ENCODE data around the gene LYPD6.

The LYPD6 gene

DNA sequence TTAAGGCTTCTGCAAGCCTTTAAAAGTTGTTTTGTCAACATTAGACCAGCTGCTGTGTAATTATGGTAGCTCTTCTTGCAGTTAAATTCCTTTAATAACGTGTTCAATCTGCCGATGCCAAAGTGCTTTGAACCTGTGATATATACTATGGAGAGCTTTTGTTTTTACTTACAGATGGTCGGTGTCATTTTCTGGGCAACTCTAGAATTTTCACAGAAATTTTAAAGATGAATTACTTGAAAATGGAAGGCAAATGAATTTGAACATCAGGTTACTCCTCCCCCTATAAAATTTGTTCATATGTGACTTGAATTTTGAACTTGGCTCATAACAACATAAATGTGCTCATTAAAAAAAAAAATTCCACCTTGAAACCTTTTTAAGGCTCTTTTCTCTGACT is 23.0 kb downstream of the LYPD6 start:
- DNase-seq: no peak

DNA sequence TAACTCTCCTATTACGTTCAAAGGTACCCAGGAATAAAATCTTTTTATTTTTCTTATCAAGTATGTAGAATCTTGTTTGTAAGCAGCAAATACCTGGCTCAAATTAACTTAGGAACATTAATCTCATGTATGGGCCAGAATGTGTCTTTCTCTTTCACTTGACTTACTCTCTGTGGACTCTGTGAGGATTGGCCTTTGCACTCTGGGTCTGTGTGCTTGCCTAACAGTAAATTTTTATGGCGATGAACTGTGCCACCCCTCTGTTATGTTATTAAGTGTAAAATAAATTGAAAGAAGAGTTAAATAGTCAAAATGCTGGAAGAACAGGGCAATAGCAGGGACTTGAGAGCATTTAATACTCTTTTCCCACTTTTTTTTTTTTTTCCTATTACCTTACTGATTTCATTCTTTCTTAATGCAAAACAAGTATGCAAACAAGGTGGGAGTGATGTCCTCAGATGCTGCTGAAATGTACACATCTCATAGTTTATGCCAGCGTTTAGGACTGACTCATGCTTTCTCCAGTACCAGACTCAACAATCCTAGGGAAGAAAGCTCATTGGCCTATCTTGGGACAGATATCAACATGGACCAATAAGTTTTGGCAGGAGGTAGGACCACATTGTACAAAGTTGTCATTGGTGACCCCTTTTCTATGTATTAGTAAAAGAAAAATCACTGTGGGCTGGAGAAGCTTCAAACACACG is 25.5 kb downstream of the LYPD6 start:
- DNase-seq: no peak

DNA sequence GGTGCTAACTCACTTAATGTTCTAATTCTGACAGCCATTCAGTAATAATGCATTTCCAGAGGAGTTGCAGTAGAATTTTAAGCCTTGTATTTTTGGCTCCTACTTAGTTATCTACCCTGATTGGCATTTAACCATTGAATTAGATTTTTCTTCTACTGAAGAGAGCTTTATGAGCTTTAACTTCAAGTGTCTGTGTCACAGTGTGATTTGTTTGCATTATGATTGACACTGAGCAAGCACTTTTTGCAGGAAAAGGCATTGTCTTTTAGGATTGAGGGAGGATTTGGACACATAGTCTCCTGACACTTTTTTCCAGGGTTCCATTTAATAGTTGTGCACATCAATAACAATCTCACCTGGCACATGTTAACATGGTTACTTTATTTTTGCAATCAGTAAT is 26.7 kb downstream of the LYPD6 start:
- no peak for DNase-seq

DNA sequence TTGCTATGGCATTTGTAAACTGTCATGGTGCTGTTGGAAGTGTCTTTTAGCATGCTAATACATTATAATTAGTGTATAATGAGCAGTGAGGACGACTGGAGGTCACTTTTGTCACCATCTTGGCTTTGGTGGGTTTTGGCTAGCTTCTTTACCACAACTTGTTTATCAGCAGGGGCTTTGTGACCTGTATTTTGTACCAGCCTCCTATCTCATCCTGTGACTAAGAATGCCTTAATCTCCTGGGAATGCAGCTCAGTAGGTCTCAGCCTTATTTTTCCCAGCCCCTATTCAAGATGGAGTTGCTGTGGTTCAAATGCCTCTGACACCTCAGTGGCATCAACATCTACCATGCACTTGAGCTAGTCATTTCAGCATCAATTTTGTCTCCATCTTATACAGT is 29.7 kb downstream of the LYPD6 start:
- no peak for DNase-seq

DNA sequence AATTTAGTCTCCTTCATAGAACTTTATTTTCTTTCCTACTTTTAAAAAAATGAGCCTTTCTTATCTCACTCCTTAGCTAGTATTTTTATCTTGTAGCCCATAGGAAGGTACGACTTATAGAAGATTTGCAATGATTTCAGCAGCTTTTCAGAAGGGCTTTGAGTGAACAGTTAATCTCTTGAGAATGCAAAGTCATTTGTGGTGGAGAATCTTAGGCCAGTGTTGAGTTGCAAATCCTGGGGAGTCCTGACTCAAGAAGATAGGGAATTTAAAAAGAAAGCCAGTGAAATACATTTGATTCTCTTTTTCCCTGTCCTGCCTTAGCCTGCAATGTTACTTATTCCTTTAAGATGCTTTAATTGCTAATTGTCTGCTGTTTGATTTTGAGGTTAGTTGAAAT is 33.6 kb downstream of the LYPD6 start:
- DNase-seq: no peak

DNA sequence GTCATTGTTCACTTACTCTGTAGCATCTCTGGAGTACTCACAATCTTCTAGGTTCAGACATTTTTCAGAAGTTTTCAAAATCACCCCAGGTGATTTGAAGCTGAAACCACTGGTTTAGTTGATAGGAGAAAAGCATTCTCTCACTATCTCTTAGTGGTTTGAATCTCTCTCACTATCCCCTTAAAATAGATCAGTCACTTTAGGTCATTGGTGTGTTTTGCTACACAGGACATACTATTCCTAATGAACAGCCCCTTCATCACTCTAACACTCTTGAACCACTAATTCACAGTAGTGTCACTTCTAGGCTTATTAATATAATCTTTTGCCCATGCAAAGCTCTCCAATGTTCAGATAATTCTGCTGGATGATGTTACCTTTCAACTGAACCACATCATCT is 34.5 kb downstream of the LYPD6 start:
- DNase-seq: no peak

DNA sequence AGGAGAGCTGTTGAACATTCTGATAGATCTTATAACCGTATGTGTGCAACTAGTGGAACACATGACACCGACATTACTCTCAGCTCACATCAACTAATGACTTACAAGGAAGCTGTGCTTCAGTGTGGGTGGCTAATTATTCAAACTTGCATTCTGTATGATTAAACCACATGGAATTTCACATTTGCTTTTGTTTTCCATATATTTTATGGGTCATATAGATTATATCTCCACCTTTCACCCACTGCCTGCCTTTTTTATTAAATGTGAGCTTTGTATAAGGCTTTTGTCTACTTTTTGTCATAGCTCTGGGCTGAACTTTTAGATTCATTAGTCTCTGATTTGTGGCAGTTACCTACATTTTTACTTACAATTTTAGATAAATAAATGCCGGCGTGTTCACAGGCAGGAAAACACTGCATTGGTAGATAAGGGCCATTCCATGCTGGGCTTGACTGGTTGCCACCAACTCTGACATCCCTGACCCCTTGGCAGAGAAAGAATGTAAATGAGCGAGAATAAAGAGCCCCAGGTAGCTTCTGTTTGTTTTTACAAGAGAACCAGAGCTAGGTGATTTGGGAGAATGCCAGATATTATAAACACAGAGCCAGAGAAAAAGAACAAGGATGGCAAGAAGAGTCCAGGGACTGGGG is 35.7 kb downstream of the LYPD6 start:
- DNase-seq: no peak

DNA sequence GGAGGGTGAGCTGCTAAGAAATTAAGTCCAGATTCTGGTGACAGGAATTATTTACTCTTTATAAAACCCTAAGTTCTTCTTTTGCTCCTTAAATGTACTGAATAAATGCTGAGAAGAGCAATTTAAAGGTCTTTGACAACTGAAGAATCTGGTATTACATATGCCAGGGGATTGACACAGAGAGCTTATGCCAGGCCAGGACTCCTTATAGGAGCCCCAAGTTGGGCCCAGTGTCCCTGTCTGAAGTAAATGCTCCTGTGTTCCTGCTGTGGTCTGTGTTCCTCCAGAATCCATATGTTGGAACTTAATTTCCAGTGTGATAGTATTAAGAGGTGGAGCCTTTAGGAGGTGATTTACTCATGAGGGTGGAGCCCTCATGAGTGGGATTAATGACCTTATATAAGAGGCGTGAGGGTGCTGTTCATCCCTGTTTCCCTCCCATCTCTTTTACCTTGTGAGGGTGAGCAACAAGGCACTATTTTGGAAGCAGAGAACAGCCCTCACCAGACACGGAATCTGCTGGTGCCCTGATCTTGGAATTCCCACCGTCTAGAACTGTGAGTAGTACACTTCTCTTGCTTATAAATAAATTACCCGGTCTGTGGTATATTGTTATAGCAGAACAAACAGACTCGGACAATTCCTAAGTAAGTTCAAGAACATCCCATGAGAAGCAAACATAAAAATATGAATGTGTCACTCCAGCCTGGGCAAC is 39.8 kb downstream of the LYPD6 start:
- no peak for DNase-seq

DNA sequence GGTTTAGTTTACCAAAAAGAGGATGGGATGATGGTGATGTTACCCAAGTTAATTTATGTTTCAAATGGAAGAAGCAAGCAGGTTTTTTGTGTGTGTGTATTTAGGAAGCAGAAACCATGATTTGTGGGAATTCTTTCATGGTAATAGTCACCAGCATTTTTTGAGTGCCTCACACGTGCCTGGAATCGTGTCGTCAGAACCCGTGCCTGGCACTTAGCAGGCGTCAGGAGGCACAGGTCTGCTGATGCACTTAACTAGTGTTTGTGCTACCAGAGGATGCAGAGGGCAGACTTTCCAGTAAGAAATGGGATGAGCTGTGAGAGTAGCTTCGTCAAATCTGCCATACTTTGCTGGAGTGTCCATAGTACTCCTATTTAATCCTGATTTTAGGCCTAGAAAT is 41.1 kb downstream of the LYPD6 start:
- DNase-seq: no peak

DNA sequence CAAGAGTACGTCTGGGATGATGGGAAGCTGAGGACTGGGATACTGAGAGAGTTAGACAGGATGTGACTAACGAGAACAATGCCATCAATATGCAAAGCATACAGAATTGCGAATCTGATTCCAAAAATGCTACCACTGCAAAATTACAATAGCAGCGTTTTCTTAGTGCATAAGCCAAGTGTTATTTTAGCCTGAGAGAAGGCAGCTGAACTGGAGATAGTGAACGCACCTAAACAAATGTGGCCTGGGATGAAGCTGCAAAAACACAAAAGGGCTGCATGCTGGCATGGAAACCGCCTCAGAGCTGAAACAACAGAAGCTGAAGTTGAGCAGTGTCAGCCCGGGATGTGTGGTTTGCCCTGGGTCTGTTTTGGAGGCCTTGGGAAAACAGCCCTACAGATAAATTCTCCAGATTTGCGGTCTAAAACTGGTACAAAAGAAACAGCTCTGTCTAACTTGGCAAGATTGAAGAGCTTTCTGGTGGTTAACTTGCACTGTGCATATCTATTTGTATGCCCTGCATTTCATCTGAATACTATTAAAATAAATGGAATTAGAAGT is 45.5 kb downstream of the LYPD6 start:
- no peak for DNase-seq

DNA sequence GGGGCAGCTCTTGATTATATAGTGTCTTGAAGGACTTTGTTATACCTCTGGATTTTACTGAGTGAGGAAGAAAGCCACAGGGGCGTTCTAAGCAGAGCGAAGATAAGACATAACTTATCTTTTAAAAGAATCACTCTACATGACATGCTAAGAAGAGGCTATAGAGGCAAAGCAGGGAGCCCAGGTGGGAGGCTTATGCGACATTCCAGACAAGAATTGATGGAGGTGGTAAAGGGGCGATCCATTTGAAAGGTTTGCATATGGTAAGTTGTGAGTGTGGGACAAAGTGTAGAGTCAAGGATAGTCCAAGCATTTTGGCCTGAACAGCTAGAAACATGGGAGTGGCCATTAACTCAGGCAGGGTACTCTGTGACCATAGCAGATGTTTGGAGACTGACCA is 49.8 kb downstream of the LYPD6 start:
- no peak for DNase-seq

DNA sequence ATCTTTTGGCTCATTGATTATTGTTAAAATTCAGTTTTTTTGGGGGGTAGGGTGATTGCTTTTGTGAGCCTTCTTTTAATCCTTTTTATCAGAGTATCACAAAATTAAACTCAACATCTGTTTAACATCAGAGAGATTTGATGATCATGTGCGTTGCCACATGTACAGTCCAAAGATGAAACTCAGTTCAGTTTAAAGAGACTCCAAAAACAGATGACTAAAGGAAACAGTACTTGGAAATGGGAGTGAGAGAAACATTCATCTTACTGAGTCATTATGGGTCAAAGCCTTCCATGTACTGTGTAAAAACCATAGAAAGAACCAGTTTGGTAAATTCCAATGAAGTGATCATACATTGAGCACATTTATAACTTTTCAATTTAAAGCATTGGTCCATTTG is 53.0 kb downstream of the LYPD6 start:
- no peak for DNase-seq

DNA sequence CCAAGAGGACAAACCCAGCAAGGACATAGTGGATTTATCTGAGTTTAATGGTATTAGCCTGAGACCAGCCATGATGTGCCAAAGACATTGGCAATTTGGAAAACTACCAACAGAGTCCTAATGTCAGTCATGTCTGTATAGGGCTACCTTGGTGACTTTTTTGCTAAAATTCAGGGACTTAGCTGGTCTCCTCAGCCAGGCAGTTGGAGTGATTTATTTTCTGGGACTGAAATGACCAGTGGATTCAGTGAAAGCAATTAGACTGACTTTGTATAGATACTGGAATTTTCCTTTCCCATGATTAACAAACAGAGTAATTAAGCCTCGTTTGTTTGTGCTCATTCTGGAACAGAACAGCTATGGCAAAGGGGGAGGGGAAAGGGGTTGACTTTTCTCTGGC is 55.0 kb downstream of the LYPD6 start:
- DNase-seq: no peak

DNA sequence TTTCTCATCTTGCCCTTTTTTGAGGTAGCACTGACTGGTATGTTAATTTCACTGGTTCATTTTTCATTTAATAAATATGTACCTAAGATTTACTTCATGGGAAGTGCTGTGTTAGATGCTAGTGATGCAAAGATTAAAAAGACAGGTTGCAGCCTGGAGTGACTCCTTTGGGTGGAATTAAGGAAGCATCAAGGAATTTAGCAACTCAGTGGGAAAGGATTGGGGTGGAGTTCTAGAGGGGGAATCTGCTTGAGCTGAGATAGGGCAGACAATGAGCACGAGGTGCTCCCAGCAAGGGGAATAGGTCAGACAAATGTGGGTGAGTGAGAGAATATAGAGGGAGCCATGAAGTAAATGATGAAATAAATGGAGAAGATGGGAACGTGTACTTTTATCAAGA is 57.0 kb downstream of the LYPD6 start:
- DNase-seq: no peak

DNA sequence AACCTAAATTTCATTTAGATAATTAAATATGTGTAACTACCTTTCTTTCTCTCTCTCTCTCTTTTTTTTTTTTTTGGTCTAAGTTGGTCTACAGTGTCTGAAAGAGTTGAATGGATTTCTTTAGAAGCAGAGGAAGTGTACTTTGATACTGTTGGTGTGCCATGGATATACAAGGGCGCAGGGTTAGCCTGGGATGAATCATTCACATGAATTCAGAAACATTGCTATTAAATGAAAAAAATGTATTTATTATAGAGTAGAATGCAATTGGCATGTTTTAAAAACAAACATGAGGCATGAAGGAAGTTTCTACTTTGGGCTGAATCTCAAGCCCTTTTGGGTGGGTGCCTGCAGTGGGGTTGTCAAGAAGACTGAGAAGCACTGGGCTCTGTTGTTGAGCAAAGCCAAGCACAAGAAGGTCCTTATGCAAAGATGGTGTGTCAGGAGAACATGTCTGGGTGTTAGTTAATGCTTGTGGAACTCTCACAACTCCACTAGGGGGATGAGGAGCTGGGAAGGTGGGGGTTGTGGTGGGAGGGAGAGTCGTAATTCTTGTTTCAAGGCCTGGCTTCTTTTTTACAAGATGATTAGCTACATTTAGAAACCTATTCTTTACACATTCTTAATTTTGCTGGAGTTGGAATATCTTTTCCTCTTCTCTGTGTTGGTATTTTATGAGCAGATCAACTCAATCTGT is 57.9 kb downstream of the LYPD6 start:
- no peak for DNase-seq

DNA sequence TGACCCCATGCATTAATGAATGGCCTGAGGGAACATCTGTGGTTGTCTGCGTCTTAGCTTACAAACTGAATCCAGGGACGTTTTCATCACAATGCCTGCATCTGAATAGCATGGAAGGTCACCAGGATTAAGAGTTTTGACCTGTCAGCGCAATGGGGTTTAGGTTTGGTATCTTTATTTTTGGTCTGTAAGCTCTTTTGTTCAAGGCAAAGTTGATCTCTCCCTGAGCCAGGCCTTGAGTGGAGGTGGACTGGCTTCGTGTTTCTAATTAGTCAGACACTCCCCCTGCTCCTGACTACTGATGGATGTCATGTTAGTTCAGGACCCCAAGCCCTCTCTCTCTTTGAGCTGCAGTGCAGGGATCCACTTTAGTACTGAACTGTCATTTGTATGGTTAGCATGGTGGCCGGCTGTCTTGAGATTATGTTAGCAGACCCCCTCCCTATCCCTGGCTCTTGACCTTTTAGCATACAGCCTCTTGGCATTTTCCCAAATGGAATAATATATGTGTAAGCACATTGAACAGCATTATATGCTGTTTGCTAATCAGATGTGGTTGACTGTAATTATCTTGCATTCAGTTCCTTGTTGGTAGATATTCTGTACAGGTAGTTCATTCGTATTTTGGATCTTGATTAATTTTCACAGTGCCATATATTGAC is 59.2 kb downstream of the LYPD6 start:
- no peak for DNase-seq

DNA sequence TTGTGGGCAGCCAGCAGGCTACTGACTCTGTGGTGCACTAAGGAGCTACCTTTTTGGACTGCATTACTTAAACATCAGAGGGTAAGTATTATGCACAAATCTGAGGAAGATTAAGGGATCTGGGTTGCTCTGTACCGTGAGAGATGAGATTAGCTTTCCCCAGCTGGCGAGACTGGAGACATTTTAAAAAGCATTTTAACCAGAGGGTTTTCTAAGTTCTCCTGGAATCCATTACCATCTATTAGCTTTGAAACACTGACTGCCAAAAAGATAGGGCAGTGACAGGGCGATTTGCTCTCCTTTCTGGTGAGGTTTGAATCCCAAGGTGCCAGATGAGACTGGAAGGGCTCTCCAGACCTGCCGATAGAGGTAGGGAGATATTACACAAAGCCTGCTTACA is 63.2 kb downstream of the LYPD6 start:
- no peak for DNase-seq

DNA sequence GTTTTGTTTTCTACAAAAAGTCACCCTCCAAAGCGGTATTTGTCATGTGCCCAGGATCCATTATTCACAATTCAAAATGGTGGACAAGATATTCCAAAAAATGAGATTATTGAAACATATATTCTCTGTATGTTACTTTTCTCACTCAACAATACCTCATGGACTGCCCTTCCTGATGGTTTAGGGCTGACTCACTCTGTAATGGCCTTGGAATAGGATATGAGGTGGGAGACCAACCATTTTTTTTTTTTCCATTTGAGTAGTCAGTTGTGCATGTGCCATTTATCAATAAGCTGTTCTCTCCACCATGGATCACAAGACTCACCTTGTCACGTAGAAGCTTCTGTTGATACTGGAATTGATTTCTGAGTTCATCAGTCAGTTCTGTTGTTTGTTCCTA is 64.5 kb downstream of the LYPD6 start:
- no peak for DNase-seq

DNA sequence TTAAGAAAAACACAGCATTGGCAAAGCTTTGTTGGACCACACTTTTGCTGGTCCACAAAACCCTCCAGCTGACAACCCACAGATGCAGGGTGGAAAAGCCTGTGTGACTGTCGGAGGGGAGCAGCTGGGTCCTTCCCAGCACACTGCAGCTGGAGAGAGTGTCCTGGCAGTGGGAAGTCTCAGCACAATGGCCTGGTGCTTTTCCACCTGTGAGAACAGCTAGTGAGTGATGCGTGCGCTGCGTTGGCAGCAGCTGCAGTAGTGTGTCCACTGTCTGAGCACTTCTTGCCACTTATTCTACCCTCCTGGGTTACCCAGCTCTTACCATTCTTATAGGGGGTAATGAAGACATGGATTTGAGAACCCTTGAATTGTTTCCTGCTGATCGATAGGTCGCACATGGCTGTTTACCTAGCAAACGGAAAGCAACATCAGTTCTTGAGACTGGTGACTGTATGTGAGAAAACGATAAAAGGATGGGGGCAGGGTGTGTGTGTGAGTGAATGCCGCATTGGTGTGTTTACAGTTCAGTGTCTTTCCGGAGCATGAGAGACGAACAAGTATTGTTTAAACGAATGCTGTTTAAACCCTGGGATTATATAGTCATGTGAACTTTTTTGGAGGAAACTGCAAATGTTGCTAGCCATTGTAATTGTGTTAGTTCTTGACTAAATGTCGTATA is 69.7 kb downstream of the LYPD6 start:
- DNase-seq: no peak

DNA sequence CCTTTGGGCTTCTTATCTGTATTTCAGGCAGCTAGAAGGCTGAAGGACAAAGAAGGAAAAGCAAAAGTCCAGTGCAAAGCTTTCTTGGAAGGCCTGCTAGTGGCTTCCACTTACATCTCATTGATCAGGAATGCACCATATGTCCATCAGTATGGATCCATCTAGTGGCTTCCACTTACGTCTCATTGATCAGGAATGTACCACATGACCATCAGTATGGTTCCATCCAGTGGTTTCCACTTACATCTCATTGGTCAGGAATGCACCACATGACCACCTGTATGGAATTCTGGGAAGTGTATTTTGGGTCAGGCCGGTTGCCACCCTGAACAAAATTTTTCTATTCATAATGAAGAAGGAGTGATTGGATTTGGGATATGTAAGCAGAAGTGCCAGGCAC is 70.6 kb downstream of the LYPD6 start:
- no peak for DNase-seq

DNA sequence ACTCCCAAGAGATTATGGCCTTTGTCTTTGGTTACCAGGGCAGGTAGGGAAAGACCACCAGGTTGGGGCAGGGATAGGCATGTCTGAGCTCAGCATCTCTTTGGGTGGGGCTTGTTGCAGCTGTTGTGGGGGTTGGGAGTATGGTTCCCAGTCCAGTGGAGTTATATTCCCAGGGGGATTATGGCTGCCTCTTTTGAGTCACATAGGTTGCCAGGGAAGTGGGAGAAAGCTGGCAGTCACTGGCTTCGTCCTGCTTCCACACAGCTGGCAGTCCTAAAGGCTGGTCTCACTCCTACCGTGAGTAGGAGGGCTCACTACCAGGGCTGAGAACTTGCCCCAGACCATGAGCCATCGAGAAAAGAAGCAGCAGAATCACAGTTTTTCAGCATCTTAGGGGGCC is 79.1 kb downstream of the LYPD6 start:
- no peak for DNase-seq

All from stimulated activated CD4-positive, alpha-beta T cell treated with anti-CD3 and anti-CD28 coated beads, Interleukin-15, amount 100 ng/mL, for 24 hours (primary cell).